Posterior cingulate gyrus (tissue), 11 donors: ENCODE measurements around the gene SIAH3.
"Not testable (repeated sequence)": the region's sequence is repeated elsewhere in the genome, so short reads cannot be mapped to it uniquely, and the experiment has no call there.

Experiments used
- DNase-seq, 10 donors: peaks; one replicate each; pipeline versions ENCODE4 v3.0.0 to v3.0.0-alpha.2; 2020 to 2021; ENCODE audit warnings: mixed read lengths in 3 of 10
- intact Hi-C: fragments of 100-400 bp; cut with DNase I; formaldehyde crosslinking; loops from one replicate; pipeline ENCODE4 v1.15.1; 2023

The SIAH3 gene

GRCh38 chr13:45851171-45851921 is at the start of gene SIAH3:
Gene SIAH3, minus strand, starts transcription at chr13:45851753. Its CDS starts 124 bp downstream, at chr13:45851629.
- DNase-seq = peak in 7 of 10 donors; percentile 40 to 92 (median 59)
- intact Hi-C loops = no loop called here

GRCh38 chr13:45899406-45899805 is 47.9 kb upstream of the SIAH3 start:
- intact Hi-C loops = no loop called here
- DNase-seq = no peak

GRCh38 chr13:45897562-45897961 is 46.0 kb upstream of the SIAH3 start:
- no peak for DNase-seq
- intact Hi-C loops = no loop called here

- DNase-seq = no peak
- intact Hi-C loops = no loop called here
Measured at GRCh38 chr13:45896285-45896684, 44.7 kb upstream of the SIAH3 start.

GRCh38 chr13:45895881-45896280 is 44.3 kb upstream of the SIAH3 start:
- no peak for DNase-seq
- intact Hi-C loops = no loop called here

GRCh38 chr13:45892513-45892912 is 41.0 kb upstream of the SIAH3 start:
- intact Hi-C loops = no loop called here
- DNase-seq = no peak

GRCh38 chr13:45889590-45890243 is 38.2 kb upstream of the SIAH3 start:
- intact Hi-C loops = no loop called here
- no peak for DNase-seq

GRCh38 chr13:45886466-45886865 is 34.9 kb upstream of the SIAH3 start:
- DNase-seq = no peak
- intact Hi-C loops = no loop called here

- DNase-seq = no peak
- intact Hi-C loops = no loop called here
Measured at GRCh38 chr13:45885194-45885593, 33.6 kb upstream of the SIAH3 start.

- DNase-seq = no peak
- intact Hi-C loops = no loop called here
Measured at GRCh38 chr13:45882626-45883025, 31.1 kb upstream of the SIAH3 start.

- no peak for DNase-seq
- intact Hi-C loops = no loop called here
Measured at GRCh38 chr13:45881353-45881752, 29.8 kb upstream of the SIAH3 start.

GRCh38 chr13:45880242-45880641 is 28.7 kb upstream of the SIAH3 start:
- intact Hi-C loops = no loop called here
- DNase-seq = no peak

GRCh38 chr13:45879666-45880065 is 28.1 kb upstream of the SIAH3 start:
- DNase-seq = no peak
- intact Hi-C loops = no loop called here

GRCh38 chr13:45878966-45879365 is 27.4 kb upstream of the SIAH3 start:
- intact Hi-C loops = no loop called here
- DNase-seq = no peak

GRCh38 chr13:45876781-45877180 is 25.2 kb upstream of the SIAH3 start:
- DNase-seq = no peak
- intact Hi-C loops = no loop called here

- DNase-seq = no peak
- intact Hi-C loops = no loop called here
Measured at GRCh38 chr13:45875951-45876350, 24.4 kb upstream of the SIAH3 start.

GRCh38 chr13:45873491-45874325 is 22.2 kb upstream of the SIAH3 start:
- DNase-seq = no peak
- intact Hi-C loops = no loop called here

- intact Hi-C loops = no loop called here
- DNase-seq = no peak
Measured at GRCh38 chr13:45872566-45872965, 21.0 kb upstream of the SIAH3 start.

GRCh38 chr13:45871201-45871600 is 19.6 kb upstream of the SIAH3 start:
- DNase-seq, intact Hi-C loops: not testable (repeated sequence)

GRCh38 chr13:45870232-45870631 is 18.7 kb upstream of the SIAH3 start:
- intact Hi-C loops = no loop called here
- DNase-seq = no peak

GRCh38 chr13:45865414-45865813 is 13.9 kb upstream of the SIAH3 start:
- intact Hi-C loops = no loop called here
- no peak for DNase-seq
